Fibroblast of mammary gland (primary cell): Measurements from ENCODE around the gene FGB.

Source experiments
- DNase-seq: peaks from one replicate; pipeline ENCODE4 v3.0.0-alpha.2; 2010; ENCODE audit warnings: low read depth
- H3K4me3 ChIP-seq: 2 replicates; pipeline ENCODE4 v1.5.1; 2011; ENCODE audit warnings: low read depth, mild to moderate bottlenecking, low read length, moderate library complexity; ENCODE audit not compliant: control insufficient read depth
- TF ChIP-seq, protein P1 (sequence below): conservative IDR thresholded peaks from 2 replicates; pipeline ENCODE4 v1.5.1; 2011; ENCODE audit warnings: low read depth, low read length, inconsistent platforms; ENCODE audit not compliant: control insufficient read depth, insufficient read depth

FGB gene

DNA sequence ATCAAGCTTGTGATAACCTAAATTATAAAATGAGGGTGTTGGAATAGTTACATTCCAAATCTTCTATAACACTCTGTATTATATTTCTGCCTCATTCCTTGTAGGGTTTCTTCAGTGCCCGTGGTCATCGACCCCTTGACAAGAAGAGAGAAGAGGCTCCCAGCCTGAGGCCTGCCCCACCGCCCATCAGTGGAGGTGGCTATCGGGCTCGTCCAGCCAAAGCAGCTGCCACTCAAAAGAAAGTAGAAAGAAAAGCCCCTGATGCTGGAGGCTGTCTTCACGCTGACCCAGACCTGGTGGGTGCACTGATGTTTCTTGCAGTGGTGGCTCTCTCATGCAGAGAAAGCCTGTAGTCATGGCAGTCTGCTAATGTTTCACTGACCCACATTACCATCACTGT is 2.9 kb downstream of the FGB start:
- no peak for DNase-seq
- H3K4me3 ChIP-seq = no peak overlapping the region
- TF ChIP-seq, protein P1, sequence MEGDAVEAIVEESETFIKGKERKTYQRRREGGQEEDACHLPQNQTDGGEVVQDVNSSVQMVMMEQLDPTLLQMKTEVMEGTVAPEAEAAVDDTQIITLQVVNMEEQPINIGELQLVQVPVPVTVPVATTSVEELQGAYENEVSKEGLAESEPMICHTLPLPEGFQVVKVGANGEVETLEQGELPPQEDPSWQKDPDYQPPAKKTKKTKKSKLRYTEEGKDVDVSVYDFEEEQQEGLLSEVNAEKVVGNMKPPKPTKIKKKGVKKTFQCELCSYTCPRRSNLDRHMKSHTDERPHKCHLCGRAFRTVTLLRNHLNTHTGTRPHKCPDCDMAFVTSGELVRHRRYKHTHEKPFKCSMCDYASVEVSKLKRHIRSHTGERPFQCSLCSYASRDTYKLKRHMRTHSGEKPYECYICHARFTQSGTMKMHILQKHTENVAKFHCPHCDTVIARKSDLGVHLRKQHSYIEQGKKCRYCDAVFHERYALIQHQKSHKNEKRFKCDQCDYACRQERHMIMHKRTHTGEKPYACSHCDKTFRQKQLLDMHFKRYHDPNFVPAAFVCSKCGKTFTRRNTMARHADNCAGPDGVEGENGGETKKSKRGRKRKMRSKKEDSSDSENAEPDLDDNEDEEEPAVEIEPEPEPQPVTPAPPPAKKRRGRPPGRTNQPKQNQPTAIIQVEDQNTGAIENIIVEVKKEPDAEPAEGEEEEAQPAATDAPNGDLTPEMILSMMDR = no peak

DNA sequence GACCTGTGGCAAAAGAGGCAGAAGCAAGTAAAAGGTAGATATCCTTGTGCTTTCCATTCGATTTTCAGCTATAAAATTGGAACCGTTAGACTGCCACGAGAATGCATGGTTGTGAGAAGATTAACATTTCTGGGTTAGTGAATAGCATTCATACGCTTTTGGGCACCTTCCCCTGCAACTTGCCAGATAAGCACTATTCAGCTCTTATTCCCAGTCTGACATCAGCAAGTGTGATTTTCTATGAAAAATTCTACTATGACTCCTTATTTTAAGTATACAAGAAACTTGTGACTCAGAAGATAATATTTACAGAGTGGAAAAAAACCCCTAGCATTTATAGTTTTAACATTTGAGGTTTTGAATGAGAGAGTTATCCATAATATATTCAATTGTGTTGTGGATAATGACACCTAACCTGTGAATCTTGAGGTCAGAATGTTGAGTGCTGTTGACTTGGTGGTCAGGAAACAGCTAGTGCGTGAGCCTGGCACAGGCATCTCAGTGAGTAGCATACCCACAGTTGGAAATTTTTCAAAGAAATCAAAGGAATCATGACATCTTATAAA is 3.9 kb downstream of the FGB start:
- TF ChIP-seq, protein P1 = no peak
- DNase-seq = no peak
- H3K4me3 ChIP-seq = no peak overlapping the region

DNA sequence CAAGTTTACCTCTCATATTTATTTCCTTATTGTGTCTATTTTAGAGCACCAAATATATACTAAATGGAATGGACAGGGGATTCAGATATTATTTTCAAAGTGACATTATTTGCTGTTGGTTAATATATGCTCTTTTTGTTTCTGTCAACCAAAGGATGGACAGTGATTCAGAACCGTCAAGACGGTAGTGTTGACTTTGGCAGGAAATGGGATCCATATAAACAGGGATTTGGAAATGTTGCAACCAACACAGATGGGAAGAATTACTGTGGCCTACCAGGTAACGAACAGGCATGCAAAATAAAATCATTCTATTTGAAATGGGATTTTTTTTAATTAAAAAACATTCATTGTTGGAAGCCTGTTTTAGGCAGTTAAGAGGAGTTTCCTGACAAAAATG is 6.2 kb downstream of the FGB start:
- TF ChIP-seq, protein P1 = no peak
- DNase-seq = peak; percentile 61
- no peak overlapping the region for H3K4me3 ChIP-seq

DNA sequence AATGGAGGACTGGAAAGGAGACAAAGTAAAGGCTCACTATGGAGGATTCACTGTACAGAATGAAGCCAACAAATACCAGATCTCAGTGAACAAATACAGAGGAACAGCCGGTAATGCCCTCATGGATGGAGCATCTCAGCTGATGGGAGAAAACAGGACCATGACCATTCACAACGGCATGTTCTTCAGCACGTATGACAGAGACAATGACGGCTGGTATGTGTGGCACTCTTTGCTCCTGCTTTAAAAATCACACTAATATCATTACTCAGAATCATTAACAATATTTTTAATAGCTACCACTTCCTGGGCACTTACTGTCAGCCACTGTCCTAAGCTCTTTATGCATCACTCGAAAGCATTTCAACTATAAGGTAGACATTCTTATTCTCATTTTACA is 6.8 kb downstream of the FGB start:
- TF ChIP-seq, protein P1 = no peak
- no peak overlapping the region for H3K4me3 ChIP-seq
- no peak for DNase-seq

DNA sequence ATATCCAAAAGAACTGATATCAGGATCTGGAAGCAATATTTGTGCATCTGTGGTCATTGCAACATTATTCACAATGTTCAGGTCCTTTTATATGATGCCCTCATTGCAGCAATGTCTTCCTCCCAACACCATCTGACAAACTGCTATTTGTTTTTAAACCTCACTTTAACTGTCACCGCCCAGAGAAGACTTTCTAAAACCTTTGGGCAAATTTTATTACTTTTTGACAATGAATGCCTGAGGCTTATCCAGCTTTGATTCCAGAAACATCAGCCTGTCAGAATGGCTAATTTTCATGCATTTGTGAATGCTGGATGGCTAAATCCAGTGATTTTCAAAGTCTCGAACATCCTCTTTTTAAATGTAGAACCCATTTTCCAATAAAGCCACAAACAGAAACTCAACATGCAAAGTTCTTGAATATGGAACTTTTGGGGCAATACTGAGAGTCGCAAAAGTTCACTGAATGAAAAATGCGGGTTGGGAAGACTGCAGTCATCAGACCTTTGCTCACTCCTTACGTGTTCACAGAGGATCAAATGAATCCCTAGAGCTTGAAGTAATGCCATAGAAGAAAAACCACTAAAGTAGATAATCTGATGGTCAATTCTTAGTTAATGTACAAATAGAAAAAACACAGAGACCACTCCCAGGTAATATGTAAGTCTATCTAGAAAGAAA is 10.5 kb downstream of the FGB start:
- H3K4me3 ChIP-seq = no peak overlapping the region
- TF ChIP-seq, protein P1 = no peak
- no peak for DNase-seq

DNA sequence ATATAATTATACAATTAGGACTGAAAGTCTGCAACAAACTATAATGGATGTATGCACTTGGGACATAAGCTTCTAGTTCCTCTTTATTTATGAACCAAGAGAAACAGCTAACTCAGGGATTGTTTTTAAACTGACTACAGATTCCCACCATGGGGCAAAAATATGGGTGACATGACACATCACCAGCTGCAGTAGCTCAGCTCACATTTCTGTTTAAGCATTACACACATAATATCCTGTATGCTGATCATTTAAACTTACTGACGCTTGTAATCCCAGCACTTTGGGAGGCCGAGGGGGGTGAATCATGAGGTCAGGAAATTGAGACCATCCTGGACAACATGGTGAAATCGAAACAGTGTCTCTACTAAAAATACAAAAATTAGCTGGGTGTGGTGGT is 11.5 kb downstream of the FGB start:
- TF ChIP-seq, protein P1 = no peak
- DNase-seq = peak; percentile 8
- no peak overlapping the region for H3K4me3 ChIP-seq

DNA sequence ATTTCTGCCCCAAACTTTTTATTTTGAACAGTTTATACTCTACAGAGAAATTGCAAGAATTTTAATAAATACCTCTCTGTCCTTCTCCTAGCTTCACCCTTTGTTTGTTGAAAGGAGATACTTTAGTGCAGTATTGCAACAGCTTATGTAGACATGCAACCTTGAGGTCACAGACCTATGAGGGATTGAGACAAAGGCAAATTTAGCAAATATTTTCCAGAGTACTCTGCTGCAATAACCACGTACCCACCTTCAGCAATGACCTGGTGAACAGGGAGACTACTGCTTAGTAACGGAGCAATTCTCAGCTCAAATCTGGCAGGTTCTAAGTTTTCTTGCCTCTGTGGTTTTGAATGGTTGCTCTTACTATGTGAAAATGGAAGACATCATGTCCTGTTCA is 14.5 kb downstream of the FGB start:
- TF ChIP-seq, protein P1 = no peak
- no peak overlapping the region for H3K4me3 ChIP-seq
- no peak for DNase-seq
